ENCODE data around the gene KLF6.

Gene KLF6

DNA sequence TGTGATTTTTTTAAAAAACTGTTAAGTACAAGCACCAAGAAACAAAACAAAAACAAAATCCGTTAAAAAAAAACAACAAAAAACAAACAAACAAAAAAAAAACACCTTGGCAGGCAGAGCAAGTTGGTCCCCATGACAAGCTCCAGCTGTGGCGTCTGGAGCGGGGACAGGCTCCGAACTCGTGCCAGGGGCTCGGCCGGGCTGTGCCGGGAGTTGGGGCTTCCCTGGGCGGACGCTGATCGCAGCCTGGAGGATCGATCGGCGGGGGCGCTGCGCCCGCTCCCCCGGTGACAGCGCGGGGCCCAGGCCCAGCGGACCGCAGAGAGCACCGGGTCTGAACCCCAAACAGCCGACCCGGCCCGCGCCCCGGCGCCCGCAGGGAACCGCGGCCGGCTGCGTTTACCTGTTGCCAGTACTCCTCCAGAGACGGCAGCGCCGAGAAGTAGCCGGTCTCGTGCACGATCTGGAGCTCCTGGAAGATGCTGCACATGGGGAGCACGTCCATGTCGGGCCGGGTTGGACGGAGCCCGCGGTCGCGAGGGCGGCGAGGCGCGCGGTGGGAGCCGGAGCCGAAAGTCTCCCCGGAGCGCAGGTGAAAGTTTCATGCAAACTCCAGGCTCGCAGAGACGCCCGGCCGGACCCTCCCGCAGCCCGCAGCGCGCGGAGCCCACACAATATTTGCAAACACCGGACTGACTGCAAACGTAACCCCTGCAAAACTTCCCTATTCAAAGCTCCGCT, at the start of gene KLF6:
Gene KLF6 (minus strand): TSS at position 700 of the 741 bp plus-strand sequence. CDS start 195 bp downstream, at position 505.
- no peak for DNase-seq (ENCODE audit: low read depth in 3 of 3, low spot score in 1 of 3)

- no peak for DNase-seq (ENCODE audit: low read depth in 3 of 3, low spot score in 1 of 3)
Measured at GRCh38 chr10:3834404-3834803, 49.4 kb upstream of the KLF6 start.

- DNase-seq (ENCODE audit: low read depth in 3 of 3, low spot score in 1 of 3) = no peak
Measured at GRCh38 chr10:3833046-3833445, 48.0 kb upstream of the KLF6 start.

GRCh38 chr10:3832022-3832786, 47.2 kb upstream of the KLF6 start:
- DNase-seq (ENCODE audit: low read depth in 3 of 3, low spot score in 1 of 3) = no peak

DNA sequence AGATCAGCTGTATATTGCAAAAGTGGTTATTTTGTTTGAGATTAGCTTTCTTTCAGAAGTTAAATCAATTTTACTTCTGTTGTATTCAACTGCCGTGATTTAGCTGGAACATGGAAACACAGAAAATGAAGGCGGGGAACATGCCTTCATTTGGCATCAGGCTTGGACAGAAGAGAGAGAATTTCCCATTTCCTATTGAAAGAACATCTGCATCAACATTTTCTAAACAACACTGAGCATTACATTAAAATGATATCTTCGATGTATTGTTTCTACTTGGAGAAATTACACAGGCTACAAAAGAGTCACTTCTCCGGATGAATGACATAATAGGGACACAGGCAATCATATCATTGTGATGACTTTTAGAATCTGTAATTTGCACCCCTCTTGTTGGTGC, 46.6 kb upstream of the KLF6 start:
- DNase-seq (ENCODE audit: low read depth in 3 of 3, low spot score in 1 of 3) = no peak

GRCh38 chr10:3830946-3831345, 45.9 kb upstream of the KLF6 start:
- DNase-seq (ENCODE audit: low read depth in 3 of 3, low spot score in 1 of 3) = no peak

DNA sequence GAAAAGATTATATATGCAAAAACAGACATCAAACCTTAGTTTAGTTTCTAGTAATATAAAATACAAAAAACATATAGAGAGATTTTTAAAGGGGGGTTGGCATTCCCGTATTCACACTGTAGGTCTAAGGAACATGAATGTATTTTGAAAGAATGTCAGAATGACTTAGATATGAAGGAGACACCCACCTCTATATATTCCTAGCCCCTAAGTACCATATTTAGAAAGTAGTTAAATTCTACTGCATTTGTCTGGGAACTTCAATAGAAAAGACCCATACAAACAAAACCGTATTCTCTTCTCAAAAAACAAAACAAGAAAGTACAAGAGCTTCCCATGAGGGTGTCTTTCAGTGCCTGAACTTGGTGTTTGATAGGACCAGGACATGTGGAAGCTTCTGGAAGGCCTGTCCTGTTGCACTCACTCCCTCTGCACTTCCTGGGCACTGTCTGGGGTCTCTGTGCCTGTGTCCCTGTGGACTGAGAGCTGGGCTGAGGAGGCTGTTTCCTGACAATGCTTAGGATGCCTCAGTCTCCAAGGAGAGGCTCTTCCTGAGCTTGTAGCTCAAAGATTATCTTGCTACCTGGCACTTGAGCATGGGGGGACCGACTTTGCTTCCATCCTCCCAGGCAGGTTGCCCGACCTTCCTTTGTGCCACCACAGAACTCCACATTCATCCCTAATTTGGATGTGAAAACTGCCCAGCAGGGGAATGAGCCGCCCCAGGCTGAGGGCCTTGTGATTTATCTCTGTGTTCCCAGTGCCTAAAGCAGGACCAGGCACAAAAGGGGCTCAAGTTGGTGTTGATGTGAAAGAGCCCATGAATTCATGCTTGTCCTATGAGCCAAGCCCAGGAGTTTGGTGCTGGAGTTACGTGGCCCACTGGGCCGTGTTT, 44.4 kb upstream of the KLF6 start:
- DNase-seq (ENCODE audit: low read depth in 3 of 3, low spot score in 1 of 3) = no peak

DNA sequence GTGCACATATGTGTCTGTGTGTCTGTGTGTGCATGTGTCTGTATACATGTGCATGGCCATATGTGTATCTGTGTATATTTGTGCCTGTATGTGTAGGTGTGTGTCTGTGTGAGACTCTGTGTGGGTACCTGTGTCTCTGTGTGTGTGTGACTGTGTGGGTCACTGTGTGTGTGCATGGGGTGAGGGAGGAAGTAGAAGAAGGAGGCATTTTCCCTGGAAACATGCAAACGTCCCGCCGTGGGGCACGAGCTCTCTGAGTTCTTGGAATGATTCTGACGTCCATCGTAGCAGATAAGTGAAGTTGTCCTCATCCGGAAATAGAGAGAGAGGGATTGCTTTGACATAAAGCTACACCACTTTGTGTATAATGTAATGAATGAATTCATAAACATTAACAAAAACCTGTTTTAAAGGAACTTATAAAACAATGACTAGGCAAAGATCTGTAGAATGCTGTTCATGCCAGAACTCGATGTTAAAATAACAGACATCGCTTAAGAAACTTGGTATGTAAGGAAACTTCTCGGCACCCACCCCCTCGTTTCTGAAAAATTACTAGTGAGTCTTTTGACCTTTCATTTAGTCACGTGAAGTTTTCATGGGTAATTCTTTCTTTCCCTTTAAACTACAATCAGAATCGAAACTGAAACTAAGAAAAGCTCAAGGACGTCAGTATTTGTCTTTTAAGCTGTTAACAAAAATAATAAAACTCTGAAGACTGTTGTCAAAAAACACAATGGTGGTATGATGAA, 43.6 kb upstream of the KLF6 start:
- no peak for DNase-seq (ENCODE audit: low read depth in 3 of 3, low spot score in 1 of 3)

GRCh38 chr10:3827768-3828403, 42.9 kb upstream of the KLF6 start:
- DNase-seq (ENCODE audit: low read depth in 3 of 3, low spot score in 1 of 3) = no peak

DNA sequence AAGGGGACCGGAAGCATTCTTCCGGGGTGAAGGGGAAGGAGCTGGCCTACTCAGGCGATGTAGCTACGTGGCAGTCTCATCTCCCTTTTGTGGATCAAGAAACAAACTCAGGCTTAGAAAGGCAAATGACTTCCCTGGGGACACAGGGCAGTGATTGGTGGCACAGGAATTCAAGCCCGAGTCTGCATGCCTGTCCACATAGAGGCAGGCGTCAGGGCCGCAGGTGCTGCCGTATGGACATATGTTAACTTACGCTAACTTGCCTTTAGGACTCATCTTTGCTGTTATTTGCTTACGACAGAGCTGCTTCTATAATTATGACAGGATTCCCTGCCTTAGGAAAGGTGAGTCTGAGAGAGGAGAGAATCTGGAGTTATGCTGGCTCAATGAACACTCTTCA, 42.3 kb upstream of the KLF6 start:
- no peak for DNase-seq (ENCODE audit: low read depth in 3 of 3, low spot score in 1 of 3)

- no peak for DNase-seq (ENCODE audit: low read depth in 3 of 3, low spot score in 1 of 3)
Measured at GRCh38 chr10:3825862-3826351, 40.9 kb upstream of the KLF6 start.

DNA sequence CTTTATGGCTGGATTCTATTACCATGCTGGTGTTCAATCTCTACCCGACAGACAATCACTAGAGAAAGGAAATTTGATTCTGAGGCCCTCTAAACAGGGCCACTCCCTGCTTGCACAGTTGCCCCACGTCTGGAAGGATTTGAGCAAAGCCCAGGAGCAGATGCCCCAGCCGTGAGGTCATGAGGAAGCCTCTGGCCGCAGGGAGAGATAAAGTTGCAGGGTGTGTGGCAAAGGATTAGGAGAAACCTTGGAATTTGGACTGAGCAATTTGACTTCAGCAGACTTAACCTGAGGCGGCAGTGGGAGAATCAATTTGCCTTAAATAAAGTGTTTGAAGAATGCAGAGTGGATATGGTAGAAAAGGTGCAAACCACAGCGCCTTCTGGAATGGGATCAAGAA, 40.2 kb upstream of the KLF6 start:
- DNase-seq (ENCODE audit: low read depth in 3 of 3, low spot score in 1 of 3) = no peak

- no peak for DNase-seq (ENCODE audit: low read depth in 3 of 3, low spot score in 1 of 3)
Measured at GRCh38 chr10:3822541-3823330, 37.7 kb upstream of the KLF6 start.

- no peak for DNase-seq (ENCODE audit: low read depth in 3 of 3, low spot score in 1 of 3)
Measured at GRCh38 chr10:3820255-3820654, 35.2 kb upstream of the KLF6 start.

GRCh38 chr10:3816995-3817394, 32.0 kb upstream of the KLF6 start:
- no peak for DNase-seq (ENCODE audit: low read depth in 3 of 3, low spot score in 1 of 3)

- no peak for DNase-seq (ENCODE audit: low read depth in 3 of 3, low spot score in 1 of 3)
Measured at GRCh38 chr10:3814838-3815220, 29.8 kb upstream of the KLF6 start.

DNA sequence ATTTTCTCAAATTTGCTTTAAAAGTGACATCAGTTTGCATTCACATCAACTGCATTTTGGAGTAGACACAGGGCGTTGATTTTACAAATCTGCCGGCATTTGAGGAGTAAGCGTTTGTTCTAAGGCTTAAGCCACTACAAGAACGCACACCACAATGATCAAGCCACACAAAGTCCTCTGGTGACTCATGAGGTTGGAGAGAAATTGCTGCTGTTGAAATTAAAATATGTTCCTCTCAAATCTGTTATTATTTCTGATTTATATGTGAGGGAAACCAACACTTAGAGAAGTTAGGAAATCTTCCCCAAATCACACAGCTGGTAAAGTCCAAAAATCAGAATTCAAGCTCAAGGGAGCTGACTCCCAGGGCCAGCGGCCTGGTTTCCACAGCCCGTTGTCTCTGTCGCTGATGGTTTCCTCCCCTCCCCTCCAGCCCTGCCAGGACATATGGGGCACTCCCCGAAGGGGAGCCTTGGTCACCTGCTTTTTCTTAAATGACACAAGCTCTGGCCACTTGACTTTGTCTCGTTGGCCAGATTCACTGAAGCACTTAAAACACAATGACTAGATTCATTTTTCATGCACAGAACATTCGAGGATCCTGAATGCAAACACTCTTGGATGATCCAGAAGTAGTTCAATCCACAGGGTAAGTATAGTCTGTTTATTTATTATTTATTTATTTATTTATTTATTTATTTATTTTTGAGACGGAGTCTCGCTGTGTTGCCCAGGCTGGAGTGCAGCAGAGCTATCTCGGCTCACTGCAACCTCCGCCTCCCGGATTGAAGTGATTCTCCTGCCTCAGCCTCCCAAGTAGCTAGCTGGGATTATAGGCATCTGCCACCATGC, 29.2 kb upstream of the KLF6 start:
- DNase-seq (ENCODE audit: low read depth in 3 of 3, low spot score in 1 of 3) = no peak

GRCh38 chr10:3813267-3813666, 28.3 kb upstream of the KLF6 start:
- DNase-seq (ENCODE audit: low read depth in 3 of 3, low spot score in 1 of 3) = no peak

DNA sequence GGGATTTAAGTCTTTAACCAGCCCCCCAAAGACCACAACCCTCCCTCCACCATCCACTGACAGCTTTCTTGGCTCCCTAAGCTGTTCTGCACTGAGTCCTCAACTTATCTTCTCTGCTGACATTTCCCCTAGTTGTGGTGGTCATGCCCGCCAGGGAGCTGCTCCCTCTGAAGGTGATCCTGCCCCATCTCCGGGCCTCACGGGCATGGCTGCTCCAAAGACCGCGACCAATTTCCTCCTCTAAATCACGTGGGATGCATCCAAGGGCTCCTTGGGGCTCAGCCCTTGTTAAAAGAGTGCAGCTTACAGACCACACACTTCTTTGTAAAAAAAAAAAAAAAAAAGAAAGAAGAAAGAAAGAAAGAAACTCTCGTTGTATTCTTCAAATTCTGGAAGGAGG, 27.1 kb upstream of the KLF6 start:
- DNase-seq (ENCODE audit: low read depth in 3 of 3, low spot score in 1 of 3) = no peak

All from stimulated activated CD4-positive, alpha-beta T cell treated with anti-CD3 and anti-CD28 coated beads, TNF-alpha, amount 100 ng/mL, for 1 hour (primary cell).